A673 (cell line): Measurements from ENCODE around the gene S100A11. TPM values are rescaled to one million over a fixed set of nuclear protein-coding genes. Genes with fewer than 3 reads are reported as not detected.
A peak's percentile ranks its signal among the peaks of the same experiment; 100 is the strongest.

Experiments used
- BruUV-seq: library from RNA; stranded (reverse); fragments of 400-500 nt; replicated peaks from 2 replicates; lab custom pipeline; 2021; lab: Mats Ljungman, UMichigan
- CTCF ChIA-PET: fragments of 300-600 bp; sonication (Branson Sonifier 250); formaldehyde crosslinking; loops from one replicate; lab custom pipeline; 2022; ENCODE audit warnings: antibody characterized with exemption; lab: Charles Lee
- POLR2A ChIA-PET: fragments of 300-600 bp; sonication (Branson Sonifier 250); formaldehyde crosslinking; loops from one replicate; lab custom pipeline; 2022; ENCODE audit warnings: antibody characterized with exemption; ENCODE audit not compliant: low non-redundant PET; lab: Charles Lee
- DNase-seq: peaks from one replicate; pipeline ENCODE4 v3.0.0-alpha.2; 2015; ENCODE audit warnings: low spot score
- H3K27ac ChIP-seq: fragments of 200-600 bp; sonication (generic); 2 replicates; pipeline ENCODE4 v1.5.1; 2016; ENCODE audit warnings: mixed run types, low read depth, mild to moderate bottlenecking, mixed read lengths, antibody characterized with exemption, low read length; ENCODE audit not compliant: poor library complexity, severe bottlenecking
- H3K27me3 ChIP-seq: fragments of 200-600 bp; sonication (generic); replicated peaks from 2 replicates; pipeline ENCODE4 v1.6.1; 2017; ENCODE audit warnings: mixed run types, low read depth, mild to moderate bottlenecking, mixed read lengths, antibody characterized with exemption, low read length; ENCODE audit not compliant: insufficient read depth, poor library complexity
- H3K36me3 ChIP-seq: fragments of 200-600 bp; sonication (generic); 2 replicates; pipeline ENCODE4 v1.6.1; 2016; ENCODE audit warnings: mixed run types, mild to moderate bottlenecking, mixed read lengths, antibody characterized with exemption, low read length; ENCODE audit not compliant: insufficient read depth, poor library complexity, severe bottlenecking
- H3K4me1 ChIP-seq: fragments of 200-600 bp; sonication (generic); 2 replicates; pipeline ENCODE4 v1.6.1; 2017; ENCODE audit warnings: mixed run types, mild to moderate bottlenecking, mixed read lengths, antibody characterized with exemption, low read length; ENCODE audit not compliant: insufficient read depth, poor library complexity, severe bottlenecking
- H3K4me3 ChIP-seq: fragments of 200-600 bp; sonication (generic); 2 replicates; pipeline ENCODE4 v1.5.1; 2016; ENCODE audit warnings: low read depth, mixed run types, mild to moderate bottlenecking, mixed read lengths, low read length; ENCODE audit not compliant: poor library complexity, severe bottlenecking
- H3K9me3 ChIP-seq: fragments of 200-600 bp; sonication (generic); 2 replicates; pipeline ENCODE4 v1.6.1; 2016; ENCODE audit warnings: mixed run types, low read depth, mild to moderate bottlenecking, mixed read lengths, antibody characterized with exemption, low read length; ENCODE audit not compliant: poor library complexity, severe bottlenecking
- EZH2 ChIP-seq: fragments of 200-600 bp; sonication (generic); IDR thresholded peaks from 2 replicates; pipeline ENCODE4 v1.6.1; 2017; ENCODE audit warnings: borderline replicate concordance, low read depth, mild to moderate bottlenecking, mixed read lengths, antibody characterized with exemption, low read length; ENCODE audit not compliant: poor library complexity, severe bottlenecking
- intact Hi-C: fragments of 100-400 bp; cut with micrococcal nuclease; formaldehyde crosslinking; loops from one replicate; pipeline ENCODE4 v1.10.0; 2022; ENCODE audit not compliant: unreplicated experiment
- total RNA-seq: library from RNA; stranded (reverse); gene quantifications from 2 replicates; pipeline ENCODE4 v1.2.3, GENCODE V29; 2021
- TF ChIP-seq, protein P1 (sequence below): fragments of 300-800, 200-600 bp; sonication (generic); conservative IDR thresholded peaks from 2 replicates; pipeline ENCODE4 v1.5.1; 2017; ENCODE audit warnings: low read depth, mild to moderate bottlenecking, antibody characterized with exemption, low read length, moderate library complexity, mixed read lengths

Gene S100A11
- total RNA-seq, 1 experiment from 2014 or later, result 151 TPM

DNA sequence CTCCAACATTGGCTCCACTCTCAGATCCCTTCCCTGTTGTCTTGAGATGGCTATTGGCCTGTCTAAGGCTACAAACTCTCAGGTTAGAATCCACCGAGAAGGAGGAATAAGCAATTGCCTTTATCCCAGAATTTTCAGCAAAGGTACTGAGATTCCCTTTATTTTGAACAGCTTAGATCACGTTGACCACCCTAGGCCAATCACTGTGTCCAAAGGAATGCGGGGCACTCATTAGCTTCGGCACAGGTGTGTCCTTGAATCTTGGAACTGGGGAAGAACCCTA is 6.9 kb downstream of the S100A11 start:
- Histone ChIP-seq H3K27me3 (no peaks in the 10 kb centered on the region), H3K27ac (peak overlapping the region; percentile 65), H3K4me1 (peaks cover 23% of the 10 kb centered on the region), H3K9me3 (no peaks in the 10 kb centered on the region), H3K36me3 (peaks cover 23% of the 10 kb centered on the region), H3K4me3 (no peak overlapping the region)
- DNase-seq, result no peak
- CTCF ChIA-PET, result no interaction called here
- intact Hi-C loops, result no loop called here
- TF ChIP-seq EZH2, result no peak
- TF ChIP-seq, protein P1, sequence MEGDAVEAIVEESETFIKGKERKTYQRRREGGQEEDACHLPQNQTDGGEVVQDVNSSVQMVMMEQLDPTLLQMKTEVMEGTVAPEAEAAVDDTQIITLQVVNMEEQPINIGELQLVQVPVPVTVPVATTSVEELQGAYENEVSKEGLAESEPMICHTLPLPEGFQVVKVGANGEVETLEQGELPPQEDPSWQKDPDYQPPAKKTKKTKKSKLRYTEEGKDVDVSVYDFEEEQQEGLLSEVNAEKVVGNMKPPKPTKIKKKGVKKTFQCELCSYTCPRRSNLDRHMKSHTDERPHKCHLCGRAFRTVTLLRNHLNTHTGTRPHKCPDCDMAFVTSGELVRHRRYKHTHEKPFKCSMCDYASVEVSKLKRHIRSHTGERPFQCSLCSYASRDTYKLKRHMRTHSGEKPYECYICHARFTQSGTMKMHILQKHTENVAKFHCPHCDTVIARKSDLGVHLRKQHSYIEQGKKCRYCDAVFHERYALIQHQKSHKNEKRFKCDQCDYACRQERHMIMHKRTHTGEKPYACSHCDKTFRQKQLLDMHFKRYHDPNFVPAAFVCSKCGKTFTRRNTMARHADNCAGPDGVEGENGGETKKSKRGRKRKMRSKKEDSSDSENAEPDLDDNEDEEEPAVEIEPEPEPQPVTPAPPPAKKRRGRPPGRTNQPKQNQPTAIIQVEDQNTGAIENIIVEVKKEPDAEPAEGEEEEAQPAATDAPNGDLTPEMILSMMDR, result no peak
- no TSS peak for BruUV-seq
- POLR2A ChIA-PET, result no interaction called here

DNA sequence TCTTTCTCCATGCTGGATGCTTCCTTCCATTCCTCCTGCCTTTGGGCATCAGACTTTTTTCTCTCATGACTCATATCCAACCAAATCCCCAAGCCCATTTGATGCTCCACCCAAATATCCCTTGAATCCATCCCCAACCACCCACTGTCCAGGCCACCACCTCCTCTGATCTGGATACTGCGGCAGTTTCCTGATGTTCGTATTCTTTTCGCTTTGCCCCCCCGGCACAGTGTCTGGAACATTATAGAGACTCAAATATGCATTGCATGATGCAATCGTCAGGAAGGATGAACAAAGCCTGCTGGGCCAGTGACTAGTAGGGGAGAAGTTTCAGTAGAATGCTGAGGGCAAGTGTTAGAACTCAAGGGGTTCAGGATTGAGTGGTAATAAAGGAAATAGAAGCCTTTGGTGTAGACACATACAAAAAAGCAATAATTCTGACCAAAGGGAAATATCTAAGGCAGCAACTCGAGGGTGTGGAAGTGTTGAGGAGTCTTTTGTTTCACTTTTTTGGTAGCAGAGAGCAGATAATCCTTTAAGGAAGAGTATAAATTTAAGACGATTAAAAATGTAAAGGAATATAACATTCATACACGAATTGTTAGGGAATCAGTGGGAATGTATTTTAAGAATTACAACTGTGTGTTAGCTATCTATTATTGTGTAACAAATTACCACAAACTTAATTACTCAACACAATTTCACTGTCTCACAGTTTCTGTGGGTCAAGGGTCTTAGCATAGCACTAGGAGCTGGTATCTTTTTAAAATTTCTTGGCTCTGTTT is 7.5 kb downstream of the S100A11 start:
- intact Hi-C loops, result no loop called here
- H3K27me3 ChIP-seq, result no peaks in the 10 kb centered on the region
- no peaks in the 10 kb centered on the region for H3K9me3 ChIP-seq
- no peak overlapping the region for H3K4me3 ChIP-seq
- DNase-seq, result peak; percentile 45
- peaks cover 18% of the 10 kb centered on the region for H3K4me1 ChIP-seq
- BruUV-seq, result no TSS peak
- peak overlapping the region; percentile 65 for H3K27ac ChIP-seq
- ChIA-PET POLR2A (no interaction called here), CTCF (no interaction called here)
- peaks cover 23% of the 10 kb centered on the region for H3K36me3 ChIP-seq
- TF ChIP-seq, protein P1, result no peak
- TF ChIP-seq EZH2, result no peak

DNA sequence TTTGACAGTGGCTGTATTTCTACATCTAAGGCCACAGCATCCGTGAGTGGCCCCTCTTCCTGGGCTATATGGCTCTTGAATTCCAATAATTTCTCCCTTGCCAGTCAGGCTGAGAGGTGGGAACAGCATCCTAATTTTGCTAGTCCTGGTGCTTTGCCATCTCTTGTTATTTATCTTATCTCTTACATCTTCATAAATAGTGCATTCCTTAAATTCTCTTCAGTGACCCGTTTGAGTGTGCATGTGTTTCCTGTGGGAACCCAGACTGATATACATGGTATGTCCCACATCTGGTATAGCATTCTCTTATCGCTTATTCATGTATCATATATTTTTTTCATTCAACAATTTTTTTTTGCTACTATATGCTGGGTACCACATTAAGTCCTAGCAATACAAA is 9.9 kb downstream of the S100A11 start:
- H3K27ac ChIP-seq, result no peak overlapping the region
- H3K4me3 ChIP-seq, result no peak overlapping the region
- H3K36me3 ChIP-seq, result peaks cover 5% of the 10 kb centered on the region
- peaks cover 9% of the 10 kb centered on the region for H3K4me1 ChIP-seq
- CTCF ChIA-PET, result no interaction called here
- no peaks in the 10 kb centered on the region for H3K9me3 ChIP-seq
- no TSS peak for BruUV-seq
- no peaks in the 10 kb centered on the region for H3K27me3 ChIP-seq
- POLR2A ChIA-PET, result no interaction called here
- TF ChIP-seq, protein P1, result no peak
- TF ChIP-seq EZH2, result no peak
- no peak for DNase-seq
- intact Hi-C loops, result no loop called here
